DND-41 (cell line): Measurements from ENCODE around the gene GAS7.

Experiments used
- CTCF ChIP-seq: IDR thresholded peaks from 2 replicates; pipeline ENCODE4 v1.5.1; 2012; ENCODE audit warnings: borderline replicate concordance, low read length, moderate library complexity, mild to moderate bottlenecking; ENCODE audit not compliant: poor library complexity, severe bottlenecking; ENCODE audit errors: extremely low read depth
- EZH2 ChIP-seq: IDR thresholded peaks from 3 replicates; pipeline ENCODE4 v1.6.1; 2012; ENCODE audit warnings: borderline replicate concordance, low read depth, mild to moderate bottlenecking, moderate library complexity, low read length, inconsistent platforms; ENCODE audit not compliant: severe bottlenecking

- TF ChIP-seq CTCF (no peak), EZH2 (no peak)
These were observed 284.9 kb downstream of the GAS7 start for GRCh38 chr17:9913476-9913875.
